Upper lobe of left lung (tissue), 4 donors: ENCODE results near the gene TCL1A.

ENCODE experiments used
- POLR2A ChIP-seq, 4 donors: fragments of 450-650 bp; IDR thresholded peaks; one replicate each; pipeline ENCODE4 v1.5.1; 2016 to 2017; ENCODE audit warnings: antibody characterized with exemption in 4 of 4, mild to moderate bottlenecking in 2 of 4
- POLR2AphosphoS5 ChIP-seq, 2 donors: sonication (generic); formaldehyde crosslinking; IDR thresholded peaks; one replicate each; pipeline ENCODE4 v1.5.1; 2017; ENCODE audit warnings: antibody characterized with exemption in 2 of 2
- TF ChIP-seq, protein P1 (sequence below), 6 experiments: fragments of 450-650 bp in 4 of 6; fragments of 200-600 bp in 2 of 6; sonication (generic) in 2 of 6; IDR thresholded peaks; one replicate each; pipeline ENCODE4 v1.5.1; 2016 to 2019; ENCODE audit warnings: antibody characterized with exemption in 6 of 6

DNA sequence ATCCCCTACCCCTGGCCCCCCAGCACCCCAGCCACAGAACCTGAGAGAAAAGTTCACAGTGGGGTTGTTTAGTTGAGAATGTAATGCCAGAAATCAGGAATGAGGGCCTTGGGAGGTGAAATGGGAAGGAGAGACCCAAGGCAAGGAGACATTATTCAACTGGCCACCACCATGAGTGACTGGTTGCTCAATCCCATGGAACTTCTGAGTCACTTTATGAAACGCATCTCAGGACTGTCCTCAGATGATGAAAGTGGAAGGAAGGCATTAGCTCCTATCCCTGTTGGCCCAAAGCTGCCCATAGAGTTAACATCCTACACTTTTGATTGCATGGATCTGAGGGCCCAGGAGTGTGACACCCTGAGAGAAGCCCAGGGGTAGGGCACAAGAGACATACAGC is 25.4 kb upstream of the TCL1A start:
- TF ChIP-seq, protein P1, sequence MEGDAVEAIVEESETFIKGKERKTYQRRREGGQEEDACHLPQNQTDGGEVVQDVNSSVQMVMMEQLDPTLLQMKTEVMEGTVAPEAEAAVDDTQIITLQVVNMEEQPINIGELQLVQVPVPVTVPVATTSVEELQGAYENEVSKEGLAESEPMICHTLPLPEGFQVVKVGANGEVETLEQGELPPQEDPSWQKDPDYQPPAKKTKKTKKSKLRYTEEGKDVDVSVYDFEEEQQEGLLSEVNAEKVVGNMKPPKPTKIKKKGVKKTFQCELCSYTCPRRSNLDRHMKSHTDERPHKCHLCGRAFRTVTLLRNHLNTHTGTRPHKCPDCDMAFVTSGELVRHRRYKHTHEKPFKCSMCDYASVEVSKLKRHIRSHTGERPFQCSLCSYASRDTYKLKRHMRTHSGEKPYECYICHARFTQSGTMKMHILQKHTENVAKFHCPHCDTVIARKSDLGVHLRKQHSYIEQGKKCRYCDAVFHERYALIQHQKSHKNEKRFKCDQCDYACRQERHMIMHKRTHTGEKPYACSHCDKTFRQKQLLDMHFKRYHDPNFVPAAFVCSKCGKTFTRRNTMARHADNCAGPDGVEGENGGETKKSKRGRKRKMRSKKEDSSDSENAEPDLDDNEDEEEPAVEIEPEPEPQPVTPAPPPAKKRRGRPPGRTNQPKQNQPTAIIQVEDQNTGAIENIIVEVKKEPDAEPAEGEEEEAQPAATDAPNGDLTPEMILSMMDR (IDR thresholded peaks at IDR 0.05): no peak
- TF ChIP-seq POLR2A (IDR thresholded peaks at IDR 0.05) (no peak), POLR2AphosphoS5 (IDR thresholded peaks at IDR 0.05) (no peak)
